Adrenal gland (tissue), 12 donors: ENCODE data around the gene FRAT1. TPM values are rescaled to one million over a fixed set of nuclear protein-coding genes. Genes with fewer than 3 reads are reported as not detected.
A peak's percentile ranks its signal among the peaks of the same experiment; 100 is the strongest.

Experiments
- DNase-seq, 7 donors: peaks; one replicate each; pipeline ENCODE4 v3.0.0-alpha.2; 2019 to 2020
- H3K27ac ChIP-seq, 5 donors: fragments of 200-600 bp; sonication (generic) in 4 of 5; 1 replicate in 3 of 5; 2 replicates in 2 of 5; pipeline versions ENCODE4 v1.5.1 to v1.8.0; 2016 to 2020; ENCODE audit warnings: mild to moderate bottlenecking in 1 of 5
- H3K27me3 ChIP-seq: fragments of 200-600 bp; 2 replicates; pipeline ENCODE4 v1.8.0; 2021
- H3K36me3 ChIP-seq, 2 donors: fragments of 200-600 bp; replicated peaks in 1 of 2; 1 replicate in 1 of 2; 2 replicates in 1 of 2; pipeline versions ENCODE4 v1.5.1 to v1.8.0; 2018 to 2022
- H3K4me1 ChIP-seq, 2 donors: fragments of 200-600 bp; replicated peaks in 1 of 2; 1 replicate in 1 of 2; 2 replicates in 1 of 2; pipeline versions ENCODE4 v1.5.1 to v1.8.0; 2018 to 2021
- H3K4me3 ChIP-seq, 4 donors: fragments of 200-600 bp; sonication (generic) in 3 of 4; one replicate each; pipeline ENCODE4 v1.5.1; 2016 to 2018
- H3K9me3 ChIP-seq, 3 donors: fragments of 200-600 bp; sonication (generic) in 1 of 3; replicated peaks in 1 of 3; 1 replicate in 2 of 3; 2 replicates in 1 of 3; pipeline versions ENCODE4 v1.5.1 to v1.8.0; 2016 to 2021
- POLR2A ChIP-seq, 2 donors: fragments of 450-650 bp; IDR thresholded peaks; one replicate each; pipeline ENCODE4 v1.6.1; 2017; ENCODE audit warnings: antibody characterized with exemption in 2 of 2, mild to moderate bottlenecking in 2 of 2, moderate library complexity in 1 of 2
- WGBS, 4 donors: extraction: QIAGEN DNeasy Blood & Tissue Kit in 2 of 4; methylation state at CpG; one replicate each; pipeline versions ENCODE4 v1.1.5 to v1.1.7; 2013 to 2017; 5-methylcytosine and 5-hydroxymethylcytosine counted together
- intact Hi-C, 2 donors: fragments of 100-400 bp; cut with DNase I; formaldehyde crosslinking; loops; one replicate each; pipeline versions ENCODE4 v1.14.1 to v1.15.0; 2022 to 2023
- polyA plus RNA-seq, 3 donors: library from polyadenylated mRNA; stranded (reverse); fragments of 200-250 nt in 2 of 3; fragments of 350-450 nt in 1 of 3; fragmentation: Illumina TruSeq in 1 of 3; extraction: RNeasy Lipid Tissue Mini Kit (QIAGEN cat#74804) in 1 of 3; gene quantifications; one replicate each; pipeline ENCODE4 v1.2.3, GENCODE V29; 2013 to 2014
- total RNA-seq, 9 donors: library from RNA; depleted of rRNA in 4 of 9; stranded (reverse); fragments of >200 nt in 4 of 9; fragments of 120-200 nt in 1 of 9; fragmentation: NEBNext Ultra II Directional in 1 of 9; extraction: Animal tissue kit (Norgen Biotek cat#: 25700) in 1 of 9; gene quantifications; one replicate each; pipeline versions ENCODE4 v1.1.0 to v1.2.4, GENCODE V29; 2013 to 2023
- TF ChIP-seq, protein P1 (sequence below), 6 experiments: fragments of 450-650 bp in 4 of 6; fragments of 200-600 bp in 2 of 6; sonication (generic) in 1 of 6; IDR thresholded peaks; 1 replicate in 5 of 6; 2 replicates in 1 of 6; pipeline versions ENCODE4 v1.5.1 to v1.8.0; 2016 to 2021; ENCODE audit warnings: antibody characterized with exemption in 6 of 6, mild to moderate bottlenecking in 2 of 6, moderate library complexity in 1 of 6
- donor health status: healthy with polysubstance abuse.
- donor health status: Bipolar disorder and iron deficiency.
- donor health status: DM: yes; HTN: yes; CAD: no.
- donor health status: DM: no; HTN: no; CAD: no.
- donor health status: DM: no; HTN: no; CAD: no.
- donor health status: DM: yes; HTN: yes; CAD: no.

Gene FRAT1
- total and polyA plus RNA-seq, 12 donors = 1.3 to 11.1 (median 6.7) TPM

DNA sequence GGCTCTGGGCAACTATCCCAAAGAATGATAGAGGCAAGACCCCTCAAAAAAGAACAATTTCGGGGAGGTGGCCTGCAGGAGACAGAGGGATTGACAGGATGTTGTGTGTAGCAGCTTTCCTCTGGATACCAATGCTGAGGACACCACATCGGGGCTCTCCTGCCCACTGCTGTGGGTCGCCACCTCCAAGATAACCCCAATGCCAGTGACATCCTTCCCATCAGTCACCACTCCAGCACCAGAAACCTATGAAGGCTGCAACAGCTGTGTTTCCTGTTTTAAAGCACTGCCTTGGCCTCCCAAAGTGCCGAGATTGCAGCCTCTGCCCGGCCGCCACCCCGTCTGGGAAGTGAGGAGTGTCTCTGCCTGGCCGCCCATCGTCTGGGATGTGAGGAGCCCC is 44.2 kb upstream of the FRAT1 start:
- Histone ChIP-seq H3K27me3 (no peaks in the 10 kb centered on the region), H3K4me1 (peaks cover 20 to 21% of the 10 kb centered on the region in 2 donors), H3K36me3 (no peaks in the 10 kb centered on the region), H3K4me3 (no peak overlapping the region), H3K9me3 (no peaks in the 10 kb centered on the region), H3K27ac (no peak overlapping the region)
- DNase-seq = no peak
- TF ChIP-seq, protein P1, sequence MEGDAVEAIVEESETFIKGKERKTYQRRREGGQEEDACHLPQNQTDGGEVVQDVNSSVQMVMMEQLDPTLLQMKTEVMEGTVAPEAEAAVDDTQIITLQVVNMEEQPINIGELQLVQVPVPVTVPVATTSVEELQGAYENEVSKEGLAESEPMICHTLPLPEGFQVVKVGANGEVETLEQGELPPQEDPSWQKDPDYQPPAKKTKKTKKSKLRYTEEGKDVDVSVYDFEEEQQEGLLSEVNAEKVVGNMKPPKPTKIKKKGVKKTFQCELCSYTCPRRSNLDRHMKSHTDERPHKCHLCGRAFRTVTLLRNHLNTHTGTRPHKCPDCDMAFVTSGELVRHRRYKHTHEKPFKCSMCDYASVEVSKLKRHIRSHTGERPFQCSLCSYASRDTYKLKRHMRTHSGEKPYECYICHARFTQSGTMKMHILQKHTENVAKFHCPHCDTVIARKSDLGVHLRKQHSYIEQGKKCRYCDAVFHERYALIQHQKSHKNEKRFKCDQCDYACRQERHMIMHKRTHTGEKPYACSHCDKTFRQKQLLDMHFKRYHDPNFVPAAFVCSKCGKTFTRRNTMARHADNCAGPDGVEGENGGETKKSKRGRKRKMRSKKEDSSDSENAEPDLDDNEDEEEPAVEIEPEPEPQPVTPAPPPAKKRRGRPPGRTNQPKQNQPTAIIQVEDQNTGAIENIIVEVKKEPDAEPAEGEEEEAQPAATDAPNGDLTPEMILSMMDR (IDR thresholded peaks at IDR 0.05) = no peak
- no peak for TF ChIP-seq POLR2A (IDR thresholded peaks at IDR 0.05)
- 54 to 72% (median 64%) methylated on average over 3 of the region's 9 CpGs for WGBS, 4 donors
- intact Hi-C loops = no loop called here

DNA sequence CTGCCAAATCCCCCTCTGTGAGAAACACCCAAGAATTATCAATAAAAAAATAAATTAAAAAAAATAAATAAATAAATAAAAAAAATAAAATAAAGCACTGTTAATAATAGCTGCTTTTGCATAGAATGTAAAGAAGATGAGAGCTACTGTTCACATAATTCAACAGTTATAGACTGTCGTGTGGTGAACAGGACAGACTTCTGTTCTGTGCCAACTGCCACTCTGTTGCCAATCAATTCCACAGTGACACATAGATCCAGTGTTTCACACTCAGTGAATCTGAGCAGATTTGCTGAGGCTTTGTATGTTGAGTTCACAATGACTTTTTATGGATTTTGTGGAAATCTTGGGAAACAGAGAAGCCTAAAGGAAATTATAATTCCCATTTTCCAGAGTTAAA is 41.5 kb upstream of the FRAT1 start:
- Histone ChIP-seq H3K27me3 (no peaks in the 10 kb centered on the region), H3K9me3 (no peaks in the 10 kb centered on the region), H3K36me3 (no peaks in the 10 kb centered on the region), H3K4me3 (no peak overlapping the region), H3K27ac (peak overlapping the region in 2 of 5 donors; percentile 15 to 35), H3K4me1 (peaks cover 21% of the 10 kb centered on the region in 2 donors)
- intact Hi-C loops = no loop called here
- DNase-seq = no peak
- WGBS, 4 donors = 38 to 60% (median 47%) methylated on average over 1 of the region's 1 CpG
- TF ChIP-seq POLR2A (IDR thresholded peaks at IDR 0.05) = no peak
- TF ChIP-seq, protein P1 (IDR thresholded peaks at IDR 0.05) = no peak

DNA sequence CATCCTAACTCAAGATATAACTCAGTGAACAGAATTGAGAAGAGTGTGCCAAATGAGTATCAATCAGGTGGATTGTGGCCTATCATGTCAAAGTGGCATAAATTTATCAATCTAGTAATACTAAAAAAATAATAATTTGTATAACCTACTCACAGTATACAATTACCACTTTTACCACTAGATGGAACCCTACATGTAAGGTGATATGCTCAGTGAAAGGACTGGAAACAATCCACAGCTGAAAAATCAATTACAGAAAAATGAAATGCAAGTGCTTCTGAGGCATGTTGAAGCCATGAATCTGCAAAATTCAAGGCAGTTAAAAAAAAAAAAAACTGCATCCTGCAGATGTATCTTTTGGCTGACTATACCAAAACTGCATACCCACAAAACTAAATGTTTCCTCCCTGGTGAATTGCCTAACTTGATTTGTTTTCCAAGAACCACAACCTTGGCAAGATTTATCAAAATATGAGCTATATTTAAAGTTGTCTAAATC is 40.5 kb upstream of the FRAT1 start:
- Histone ChIP-seq H3K4me1 (peaks cover 21% of the 10 kb centered on the region in 2 donors), H3K27me3 (no peaks in the 10 kb centered on the region), H3K4me3 (peak overlapping the region in 1 of 4 donors; percentile 13), H3K9me3 (no peaks in the 10 kb centered on the region), H3K27ac (peak overlapping the region in 4 of 5 donors; percentile 33 to 59 (median 40)), H3K36me3 (no peaks in the 10 kb centered on the region)
- intact Hi-C loops = no loop called here
- TF ChIP-seq, protein P1 (IDR thresholded peaks at IDR 0.05) = peak; percentile 48 to 86 (median 72)
- TF ChIP-seq POLR2A (IDR thresholded peaks at IDR 0.05) = no peak
- no peak for DNase-seq

DNA sequence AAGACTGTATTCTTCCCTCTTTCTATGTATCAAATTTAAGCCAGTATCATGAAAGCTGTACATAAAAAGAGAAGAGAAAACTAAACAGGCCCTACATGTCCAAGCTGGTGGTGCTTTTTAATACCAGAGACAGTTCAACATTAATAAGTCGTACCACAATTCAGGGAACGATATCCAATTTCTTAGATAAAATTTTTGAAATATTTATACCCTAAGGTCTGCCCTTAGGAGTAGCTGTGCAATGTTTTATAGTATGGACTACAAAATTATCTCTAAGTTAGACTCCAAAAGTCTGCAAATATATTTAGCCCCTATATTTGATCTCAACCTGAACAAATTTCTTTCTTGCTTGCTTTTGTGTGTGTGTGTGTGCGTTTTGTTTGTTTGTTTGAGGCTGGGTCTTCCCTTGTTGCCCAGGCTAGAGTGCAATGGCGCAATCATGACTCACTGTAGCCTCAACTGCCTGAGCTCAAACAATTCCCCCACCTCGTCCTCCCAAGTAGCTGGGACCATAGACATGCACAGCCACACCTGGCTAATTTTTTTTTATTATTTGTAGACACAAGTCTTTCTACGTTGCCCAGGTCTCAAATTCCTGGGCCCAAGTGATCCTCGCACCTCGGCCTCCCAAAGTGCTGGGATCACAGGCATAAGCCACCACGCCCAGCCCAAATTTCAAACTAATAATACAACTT is 39.8 kb upstream of the FRAT1 start:
- Histone ChIP-seq H3K4me3 (peak overlapping the region in 1 of 4 donors; percentile 13), H3K4me1 (peaks cover 21% of the 10 kb centered on the region in 2 donors), H3K27ac (peak overlapping the region in 4 of 5 donors; percentile 33 to 59 (median 40)), H3K9me3 (no peaks in the 10 kb centered on the region), H3K27me3 (no peaks in the 10 kb centered on the region), H3K36me3 (no peaks in the 10 kb centered on the region)
- intact Hi-C loops = no loop called here
- peak in 2 of 7 donors; percentile 20 to 23 for DNase-seq
- 68 to 73% (median 70%) methylated on average over 9 of the region's 9 CpGs for WGBS, 4 donors
- TF ChIP-seq, protein P1 (IDR thresholded peaks at IDR 0.05) = no peak
- TF ChIP-seq POLR2A (IDR thresholded peaks at IDR 0.05) = no peak
